ENCODE measurements around the gene LCNL1.

DNA sequence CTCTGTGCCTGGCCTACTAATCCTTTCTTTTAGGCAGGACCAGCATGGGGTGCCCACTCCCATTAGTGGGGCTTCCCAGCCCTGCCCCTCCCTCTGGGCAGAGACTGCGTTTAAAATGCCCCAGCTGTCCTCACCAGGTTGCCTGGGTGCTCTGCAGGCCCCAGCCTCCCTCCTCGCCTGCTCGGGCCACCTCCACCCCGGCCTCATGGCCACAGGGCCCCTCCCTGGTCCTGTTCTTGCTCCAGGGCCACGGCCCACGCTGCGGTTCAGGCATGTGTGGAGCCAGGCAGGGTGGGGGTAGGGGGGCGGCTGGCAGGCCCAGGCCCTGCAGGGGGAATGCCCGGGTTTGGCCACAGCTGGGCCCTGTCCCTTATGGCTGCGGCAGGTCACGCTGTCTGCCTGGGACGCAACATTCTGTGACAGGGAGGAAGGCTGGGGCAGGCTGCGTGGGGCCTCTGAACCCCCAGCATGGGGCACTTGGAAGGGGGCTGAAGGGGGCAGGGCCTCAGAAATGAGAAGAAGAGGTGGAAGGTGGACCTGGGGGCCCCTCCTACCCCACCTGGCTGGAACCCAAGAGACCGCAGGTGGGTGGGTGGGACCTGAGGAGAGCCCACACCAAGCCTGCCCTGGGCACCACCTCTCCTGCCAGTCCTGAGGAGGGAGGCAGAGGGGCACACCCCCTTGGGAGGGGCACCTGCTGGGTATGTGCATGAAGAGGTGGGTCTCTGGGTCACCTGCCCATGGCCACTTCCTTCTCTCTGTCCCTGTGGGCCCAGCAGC, 31.1 kb upstream of the LCNL1 start, which contains the start of gene LCN12:
- no peak for TF ChIP-seq CHD1 (IDR thresholded peaks at IDR 0.05; ENCODE audit: low read depth, low read length)
- TF ChIP-seq, protein P1, sequence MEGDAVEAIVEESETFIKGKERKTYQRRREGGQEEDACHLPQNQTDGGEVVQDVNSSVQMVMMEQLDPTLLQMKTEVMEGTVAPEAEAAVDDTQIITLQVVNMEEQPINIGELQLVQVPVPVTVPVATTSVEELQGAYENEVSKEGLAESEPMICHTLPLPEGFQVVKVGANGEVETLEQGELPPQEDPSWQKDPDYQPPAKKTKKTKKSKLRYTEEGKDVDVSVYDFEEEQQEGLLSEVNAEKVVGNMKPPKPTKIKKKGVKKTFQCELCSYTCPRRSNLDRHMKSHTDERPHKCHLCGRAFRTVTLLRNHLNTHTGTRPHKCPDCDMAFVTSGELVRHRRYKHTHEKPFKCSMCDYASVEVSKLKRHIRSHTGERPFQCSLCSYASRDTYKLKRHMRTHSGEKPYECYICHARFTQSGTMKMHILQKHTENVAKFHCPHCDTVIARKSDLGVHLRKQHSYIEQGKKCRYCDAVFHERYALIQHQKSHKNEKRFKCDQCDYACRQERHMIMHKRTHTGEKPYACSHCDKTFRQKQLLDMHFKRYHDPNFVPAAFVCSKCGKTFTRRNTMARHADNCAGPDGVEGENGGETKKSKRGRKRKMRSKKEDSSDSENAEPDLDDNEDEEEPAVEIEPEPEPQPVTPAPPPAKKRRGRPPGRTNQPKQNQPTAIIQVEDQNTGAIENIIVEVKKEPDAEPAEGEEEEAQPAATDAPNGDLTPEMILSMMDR (IDR thresholded peaks at IDR 0.05 in 2 of 3, conservative IDR thresholded peaks at IDR 0.05 in 1 of 3; ENCODE audit: control insufficient read depth in 2 of 3, extremely low read depth in 1 of 3, insufficient read depth in 1 of 3, low read depth in 3 of 3, low read length in 3 of 3) = no peak
